ENCODE results near the gene KRTAP3-3. TPM values are rescaled to one million over a fixed set of nuclear protein-coding genes. Genes with fewer than 3 reads are reported as not detected.

The KRTAP3-3 gene
- polyA plus RNA-seq, 4 donors = not detected

- Histone ChIP-seq H3K27ac (ENCODE audit: low read depth in 1 of 3, low read length in 2 of 3) (no peak overlapping the region), H3K27me3 (ENCODE audit: control insufficient read depth in 3 of 3, insufficient read depth in 3 of 3, low read length in 3 of 3) (no peaks in the 10 kb centered on the region), H3K9me3 (ENCODE audit: control insufficient read depth in 2 of 2, insufficient read depth in 1 of 2, low read depth in 1 of 2, low read length in 1 of 2) (no peaks in the 10 kb centered on the region), H3K4me1 (ENCODE audit: control insufficient read depth in 3 of 3, insufficient read depth in 2 of 3, low read depth in 1 of 3, low read length in 2 of 3) (no peaks in the 10 kb centered on the region), H3K36me3 (ENCODE audit: control insufficient read depth in 3 of 3, insufficient read depth in 2 of 3, low read depth in 1 of 3, low read length in 3 of 3) (no peaks in the 10 kb centered on the region), H3K4me3 (ENCODE audit: low read depth in 1 of 3, low read length in 3 of 3) (no peak overlapping the region)
- FAIRE-seq (no peak), DNase-seq (no peak)
- WGBS, 3 donors = 14 to 74% (median 51%) methylated on average over 1 of the region's 1 CpG
Measured at GRCh38 chr17:40961591-40961990, 32.4 kb downstream of the KRTAP3-3 start.

GRCh38 chr17:40960144-40960543, 33.8 kb downstream of the KRTAP3-3 start:
- FAIRE-seq (no peak), DNase-seq (no peak)
- Histone ChIP-seq H3K27ac (ENCODE audit: low read depth in 1 of 3, low read length in 2 of 3) (no peak overlapping the region), H3K4me1 (ENCODE audit: control insufficient read depth in 3 of 3, insufficient read depth in 2 of 3, low read depth in 1 of 3, low read length in 2 of 3) (no peaks in the 10 kb centered on the region), H3K36me3 (ENCODE audit: control insufficient read depth in 3 of 3, insufficient read depth in 2 of 3, low read depth in 1 of 3, low read length in 3 of 3) (no peaks in the 10 kb centered on the region), H3K27me3 (ENCODE audit: control insufficient read depth in 3 of 3, insufficient read depth in 3 of 3, low read length in 3 of 3) (no peaks in the 10 kb centered on the region), H3K4me3 (ENCODE audit: low read depth in 1 of 3, low read length in 3 of 3) (no peak overlapping the region), H3K9me3 (ENCODE audit: control insufficient read depth in 2 of 2, insufficient read depth in 1 of 2, low read depth in 1 of 2, low read length in 1 of 2) (no peaks in the 10 kb centered on the region)
- 65 to 90% (median 81%) methylated on average over 10 of the region's 10 CpGs for WGBS, 3 donors

- WGBS, 3 donors = 76 to 82% (median 82%) methylated on average over 12 of the region's 12 CpGs
- Histone ChIP-seq H3K4me1 (ENCODE audit: control insufficient read depth in 3 of 3, insufficient read depth in 2 of 3, low read depth in 1 of 3, low read length in 2 of 3) (no peaks in the 10 kb centered on the region), H3K36me3 (ENCODE audit: control insufficient read depth in 3 of 3, insufficient read depth in 2 of 3, low read depth in 1 of 3, low read length in 3 of 3) (no peaks in the 10 kb centered on the region), H3K27me3 (ENCODE audit: control insufficient read depth in 3 of 3, insufficient read depth in 3 of 3, low read length in 3 of 3) (no peaks in the 10 kb centered on the region), H3K4me3 (ENCODE audit: low read depth in 1 of 3, low read length in 3 of 3) (no peak overlapping the region), H3K9me3 (ENCODE audit: control insufficient read depth in 2 of 2, insufficient read depth in 1 of 2, low read depth in 1 of 2, low read length in 1 of 2) (no peaks in the 10 kb centered on the region), H3K27ac (ENCODE audit: low read depth in 1 of 3, low read length in 2 of 3) (no peak overlapping the region)
- DNase-seq (no peak), FAIRE-seq (no peak)
Measured at GRCh38 chr17:40958086-40958953, 35.6 kb downstream of the KRTAP3-3 start.

GRCh38 chr17:40956401-40957254, 37.3 kb downstream of the KRTAP3-3 start:
- Histone ChIP-seq H3K27me3 (ENCODE audit: control insufficient read depth in 3 of 3, insufficient read depth in 3 of 3, low read length in 3 of 3) (no peaks in the 10 kb centered on the region), H3K27ac (ENCODE audit: low read depth in 1 of 3, low read length in 2 of 3) (no peak overlapping the region)
- DNase-seq = peak in 1 of 2 donors; percentile 62

GRCh38 chr17:40953881-40954280, 40.1 kb downstream of the KRTAP3-3 start:
- FAIRE-seq (no peak), DNase-seq (no peak)
- Histone ChIP-seq H3K4me1 (ENCODE audit: control insufficient read depth in 3 of 3, insufficient read depth in 2 of 3, low read depth in 1 of 3, low read length in 2 of 3) (no peaks in the 10 kb centered on the region), H3K27me3 (ENCODE audit: control insufficient read depth in 3 of 3, insufficient read depth in 3 of 3, low read length in 3 of 3) (no peaks in the 10 kb centered on the region), H3K36me3 (ENCODE audit: control insufficient read depth in 3 of 3, insufficient read depth in 2 of 3, low read depth in 1 of 3, low read length in 3 of 3) (no peaks in the 10 kb centered on the region), H3K27ac (ENCODE audit: low read depth in 1 of 3, low read length in 2 of 3) (no peak overlapping the region), H3K4me3 (ENCODE audit: low read depth in 1 of 3, low read length in 3 of 3) (no peak overlapping the region), H3K9me3 (ENCODE audit: control insufficient read depth in 2 of 2, insufficient read depth in 1 of 2, low read depth in 1 of 2, low read length in 1 of 2) (no peaks in the 10 kb centered on the region)
- WGBS, 3 donors = 74 to 85% (median 77%) methylated on average over 2 of the region's 2 CpGs

More at GRCh38 chr17:40956401-40957254, 37.3 kb downstream of the KRTAP3-3 start:
- H3K4me1 ChIP-seq (ENCODE audit: control insufficient read depth in 3 of 3, insufficient read depth in 2 of 3, low read depth in 1 of 3, low read length in 2 of 3) = no peaks in the 10 kb centered on the region
- no peak overlapping the region for H3K4me3 ChIP-seq (ENCODE audit: low read depth in 1 of 3, low read length in 3 of 3)
- WGBS, 3 donors = 62 to 73% (median 68%) methylated on average over 8 of the region's 8 CpGs
- H3K36me3 ChIP-seq (ENCODE audit: control insufficient read depth in 3 of 3, insufficient read depth in 2 of 3, low read depth in 1 of 3, low read length in 3 of 3) = no peaks in the 10 kb centered on the region
- FAIRE-seq = no peak
- no peaks in the 10 kb centered on the region for H3K9me3 ChIP-seq (ENCODE audit: control insufficient read depth in 2 of 2, insufficient read depth in 1 of 2, low read depth in 1 of 2, low read length in 1 of 2)

GRCh38 chr17:40952661-40953060, 41.3 kb downstream of the KRTAP3-3 start:
- 66 to 80% (median 76%) methylated on average over 1 of the region's 1 CpG for WGBS, 3 donors

GRCh38 chr17:40952154-40952553, 41.8 kb downstream of the KRTAP3-3 start:
- no peak overlapping the region for H3K27ac ChIP-seq (ENCODE audit: low read depth in 1 of 3, low read length in 2 of 3)
- 88 to 97% (median 94%) methylated on average over 2 of the region's 2 CpGs for WGBS, 3 donors
- no peaks in the 10 kb centered on the region for H3K9me3 ChIP-seq (ENCODE audit: control insufficient read depth in 2 of 2, insufficient read depth in 1 of 2, low read depth in 1 of 2, low read length in 1 of 2)
- no peaks in the 10 kb centered on the region for H3K27me3 ChIP-seq (ENCODE audit: control insufficient read depth in 3 of 3, insufficient read depth in 3 of 3, low read length in 3 of 3)
- FAIRE-seq (no peak), DNase-seq (no peak)
- H3K4me3 ChIP-seq (ENCODE audit: low read depth in 1 of 3, low read length in 3 of 3) = no peak overlapping the region
- no peaks in the 10 kb centered on the region for H3K4me1 ChIP-seq (ENCODE audit: control insufficient read depth in 3 of 3, insufficient read depth in 2 of 3, low read depth in 1 of 3, low read length in 2 of 3)
- H3K36me3 ChIP-seq (ENCODE audit: control insufficient read depth in 3 of 3, insufficient read depth in 2 of 3, low read depth in 1 of 3, low read length in 3 of 3) = no peaks in the 10 kb centered on the region

More at GRCh38 chr17:40952661-40953060, 41.3 kb downstream of the KRTAP3-3 start:
- H3K9me3 ChIP-seq (ENCODE audit: control insufficient read depth in 2 of 2, insufficient read depth in 1 of 2, low read depth in 1 of 2, low read length in 1 of 2) = no peaks in the 10 kb centered on the region
- no peaks in the 10 kb centered on the region for H3K27me3 ChIP-seq (ENCODE audit: control insufficient read depth in 3 of 3, insufficient read depth in 3 of 3, low read length in 3 of 3)
- H3K4me3 ChIP-seq (ENCODE audit: low read depth in 1 of 3, low read length in 3 of 3) = no peak overlapping the region
- no peaks in the 10 kb centered on the region for H3K36me3 ChIP-seq (ENCODE audit: control insufficient read depth in 3 of 3, insufficient read depth in 2 of 3, low read depth in 1 of 3, low read length in 3 of 3)
- no peaks in the 10 kb centered on the region for H3K4me1 ChIP-seq (ENCODE audit: control insufficient read depth in 3 of 3, insufficient read depth in 2 of 3, low read depth in 1 of 3, low read length in 2 of 3)
- DNase-seq (no peak), FAIRE-seq (no peak)
- no peak overlapping the region for H3K27ac ChIP-seq (ENCODE audit: low read depth in 1 of 3, low read length in 2 of 3)

GRCh38 chr17:40951011-40951622, 42.8 kb downstream of the KRTAP3-3 start:
- Histone ChIP-seq H3K9me3 (ENCODE audit: control insufficient read depth in 2 of 2, insufficient read depth in 1 of 2, low read depth in 1 of 2, low read length in 1 of 2) (no peaks in the 10 kb centered on the region), H3K4me3 (ENCODE audit: low read depth in 1 of 3, low read length in 3 of 3) (no peak overlapping the region), H3K4me1 (ENCODE audit: control insufficient read depth in 3 of 3, insufficient read depth in 2 of 3, low read depth in 1 of 3, low read length in 2 of 3) (no peaks in the 10 kb centered on the region), H3K36me3 (ENCODE audit: control insufficient read depth in 3 of 3, insufficient read depth in 2 of 3, low read depth in 1 of 3, low read length in 3 of 3) (no peaks in the 10 kb centered on the region), H3K27ac (ENCODE audit: low read depth in 1 of 3, low read length in 2 of 3) (no peak overlapping the region), H3K27me3 (ENCODE audit: control insufficient read depth in 3 of 3, insufficient read depth in 3 of 3, low read length in 3 of 3) (peaks cover 0 to 1% (median 0%) of the 10 kb centered on the region in 3 donors)
- FAIRE-seq (no peak), DNase-seq (no peak)
- 98 to 100% (median 100%) methylated on average over 2 of the region's 2 CpGs for WGBS, 3 donors

All from small intestine (tissue), 7 donors.